Uterus (tissue), 2 donors: ENCODE data around the gene C1orf21.

Source experiments
- CTCF ChIP-seq, 4 experiments: fragments of 200-600 bp in 2 of 4; fragments of 450-650 bp in 2 of 4; sonication (generic) in 2 of 4; IDR thresholded peaks; one replicate each; pipeline ENCODE4 v1.5.1; 2016 to 2019; ENCODE audit warnings: antibody characterized with exemption in 4 of 4, mild to moderate bottlenecking in 2 of 4, moderate library complexity in 1 of 4
- POLR2A ChIP-seq, 2 donors: fragments of 450-650 bp; IDR thresholded peaks; one replicate each; pipeline ENCODE4 v1.6.1; 2016; ENCODE audit warnings: antibody characterized with exemption in 2 of 2, mild to moderate bottlenecking in 1 of 2, moderate library complexity in 1 of 2

GRCh38 chr1:184407816-184408510, 21.1 kb downstream of the C1orf21 start:
- TF ChIP-seq POLR2A (IDR thresholded peaks at IDR 0.05) (no peak), CTCF (IDR thresholded peaks at IDR 0.05) (no peak)
